ENCODE data around the gene VGLL4. TPM values are rescaled to one million over a fixed set of nuclear protein-coding genes. Genes with fewer than 3 reads are reported as not detected.

VGLL4 gene
- total RNA-seq, 1 experiment from 2014 or later = 43.0 TPM

GRCh38 chr3:11555881-11556633 lies 87.7 kb downstream of the VGLL4 start (continued):
- TF ChIP-seq FOXP4 (CRISPR knock-in tag; IDR thresholded peaks at IDR 0.05) (no peak), AR (CRISPR knock-in tag; IDR thresholded peaks at IDR 0.05) (no peak), JAZF1 (CRISPR knock-in tag; IDR thresholded peaks at IDR 0.05) (no peak), NFE2L1 (CRISPR knock-in tag; IDR thresholded peaks at IDR 0.05) (no peak), CDX4 (CRISPR knock-in tag; IDR thresholded peaks at IDR 0.05; ENCODE audit: borderline replicate concordance) (no peak), OVOL2 (CRISPR knock-in tag; IDR thresholded peaks at IDR 0.05; ENCODE audit: borderline replicate concordance) (no peak), NFYB (CRISPR knock-in tag; conservative IDR thresholded peaks at IDR 0.05; ENCODE audit: low read depth) (no peak)

- peaks cover 14% of the 10 kb centered on the region; the same call in 1 of the 2 replicates for H3K36me3 Mint-ChIP-seq
- CTCF ChIA-PET = interaction anchor here (0.9 to 1.3 kb wide), 2 partner anchors 10 to 12 kb away, joined by 3 to 6 read pairs; no protein-coding TSS in a partner anchor
- no peaks in the 10 kb centered on the region; the same call in 1 of the 2 replicates for H3K9me3 Mint-ChIP-seq
- DNase-seq (ENCODE audit: low spot score) (no peak), ATAC-seq (no peak)
- no peaks in the 10 kb centered on the region; the same call in 1 of the 2 replicates for H3K27me3 Mint-ChIP-seq (ENCODE audit: low read depth)
- peaks cover under 1% of the 10 kb centered on the region; the same call in 1 of the 2 replicates for H3K4me1 Mint-ChIP-seq
- no peak overlapping the region for H3K27ac Mint-ChIP-seq
- POLR2A ChIA-PET = no interaction called here
- no peak for TF ChIP-seq ZNF232 (CRISPR knock-in tag; IDR thresholded peaks at IDR 0.05)
- no peak overlapping the region for H3K4me3 Mint-ChIP-seq
These were observed 88.4 kb downstream of the VGLL4 start for GRCh38 chr3:11555211-11555782.

- H3K36me3 Mint-ChIP-seq = peaks cover 14% of the 10 kb centered on the region; the same call in 1 of the 2 replicates
- H3K4me3 Mint-ChIP-seq = no peak overlapping the region
- POLR2A ChIA-PET = no interaction called here
- CTCF ChIA-PET = interaction anchor here (1.2 to 1.7 kb wide), 2 partner anchors 10 to 12 kb away, joined by 3 to 7 read pairs; no protein-coding TSS in a partner anchor
- H3K27me3 Mint-ChIP-seq (ENCODE audit: low read depth) = no peaks in the 10 kb centered on the region; the same call in 1 of the 2 replicates
- no peak overlapping the region for H3K27ac Mint-ChIP-seq
- no peaks in the 10 kb centered on the region; the same call in 1 of the 2 replicates for H3K4me1 Mint-ChIP-seq
- no peaks in the 10 kb centered on the region; the same call in 1 of the 2 replicates for H3K9me3 Mint-ChIP-seq
- no peak for ATAC-seq
- DNase-seq (ENCODE audit: low spot score) = no peak
- TF ChIP-seq CDX4 (CRISPR knock-in tag; IDR thresholded peaks at IDR 0.05; ENCODE audit: borderline replicate concordance) (no peak), NR3C1 (CRISPR knock-in tag; conservative IDR thresholded peaks at IDR 0.05; ENCODE audit: low read depth) (no peak), ZBTB21 (CRISPR knock-in tag; IDR thresholded peaks at IDR 0.05; ENCODE audit: borderline replicate concordance) (no peak), FOXJ3 (CRISPR knock-in tag; IDR thresholded peaks at IDR 0.05; ENCODE audit: borderline replicate concordance) (no peak)
These were observed 89.0 kb downstream of the VGLL4 start for GRCh38 chr3:11554666-11555065.

GRCh38 chr3:11554236-11554610 lies 89.5 kb downstream of the VGLL4 start:
- no peak for DNase-seq (ENCODE audit: low spot score)
- no peak overlapping the region for H3K27ac Mint-ChIP-seq
- H3K4me3 Mint-ChIP-seq = no peak overlapping the region
- H3K36me3 Mint-ChIP-seq = peaks cover 14% of the 10 kb centered on the region; the same call in 1 of the 2 replicates
- H3K4me1 Mint-ChIP-seq = no peaks in the 10 kb centered on the region; the same call in 1 of the 2 replicates
- POLR2A ChIA-PET = no interaction called here
- no peak for ATAC-seq
- H3K27me3 Mint-ChIP-seq (ENCODE audit: low read depth) = no peaks in the 10 kb centered on the region; the same call in 1 of the 2 replicates
- CTCF ChIA-PET = interaction anchor here (1.2 to 1.7 kb wide), 2 partner anchors 9 to 13 kb away, joined by 3 to 7 read pairs; no protein-coding TSS in a partner anchor
- no peaks in the 10 kb centered on the region; the same call in 1 of the 2 replicates for H3K9me3 Mint-ChIP-seq
- TF ChIP-seq ESRRA (CRISPR knock-in tag; IDR thresholded peaks at IDR 0.05; ENCODE audit: borderline replicate concordance) (no peak), RORB (CRISPR knock-in tag; IDR thresholded peaks at IDR 0.05) (no peak), CREM (CRISPR knock-in tag; IDR thresholded peaks at IDR 0.05) (no peak), SMAD3 (CRISPR knock-in tag; IDR thresholded peaks at IDR 0.05; ENCODE audit: borderline replicate concordance) (no peak), MAX (CRISPR knock-in tag; IDR thresholded peaks at IDR 0.05) (no peak), SOX15 (CRISPR knock-in tag; IDR thresholded peaks at IDR 0.05) (no peak), CBFB (CRISPR knock-in tag; IDR thresholded peaks at IDR 0.05; ENCODE audit: low read depth) (no peak), E2F5 (CRISPR knock-in tag; IDR thresholded peaks at IDR 0.05) (no peak), EMX1 (CRISPR knock-in tag; IDR thresholded peaks at IDR 0.05) (no peak), ATF1 (CRISPR knock-in tag; IDR thresholded peaks at IDR 0.05) (no peak)

All from WTC11 (cell line).